Mesothelial cell of epicardium (in vitro differentiated cells): ENCODE results near the gene AOPEP. TPM values are rescaled to one million over a fixed set of nuclear protein-coding genes. Genes with fewer than 3 reads are reported as not detected.

Source experiments
- DNase-seq, 2 experiments: peaks; one replicate each; pipeline ENCODE4 v3.0.0; 2021; ENCODE audit warnings: low spot score in 2 of 2; ENCODE audit not compliant: unreplicated experiment in 2 of 2
- H3K27ac Mint-ChIP-seq: 2 replicates; pipeline ENCODE4 v1.8.0; 2021; ENCODE audit warnings: mixed read lengths
- H3K27me3 Mint-ChIP-seq: 2 replicates; pipeline ENCODE4 v1.8.0; 2021; ENCODE audit warnings: low read depth, mixed read lengths
- H3K36me3 Mint-ChIP-seq: 2 replicates; pipeline ENCODE4 v1.8.0; 2021; ENCODE audit warnings: mixed read lengths
- H3K4me1 Mint-ChIP-seq: 2 replicates; pipeline ENCODE4 v1.8.0; 2021; ENCODE audit warnings: mixed read lengths
- H3K4me3 Mint-ChIP-seq: 2 replicates; pipeline ENCODE4 v1.8.0; 2021; ENCODE audit warnings: mild to moderate bottlenecking, moderate library complexity, mixed read lengths
- H3K9me3 Mint-ChIP-seq: 2 replicates; pipeline ENCODE4 v1.8.0; 2021; ENCODE audit warnings: mixed read lengths
- total RNA-seq: library from RNA; stranded (reverse); gene quantifications from 3 replicates; pipeline ENCODE4 v1.2.1, GENCODE V29; 2021
- TF ChIP-seq, protein P1 (sequence below): fragments of 200-600 bp; sonication (generic); IDR thresholded peaks from one replicate; pipeline ENCODE4 v1.5.0; 2021; ENCODE audit warnings: antibody characterized with exemption; ENCODE audit not compliant: unreplicated experiment

AOPEP gene
- total RNA-seq, 1 donor from 2014 or later = 63.0 TPM

DNA sequence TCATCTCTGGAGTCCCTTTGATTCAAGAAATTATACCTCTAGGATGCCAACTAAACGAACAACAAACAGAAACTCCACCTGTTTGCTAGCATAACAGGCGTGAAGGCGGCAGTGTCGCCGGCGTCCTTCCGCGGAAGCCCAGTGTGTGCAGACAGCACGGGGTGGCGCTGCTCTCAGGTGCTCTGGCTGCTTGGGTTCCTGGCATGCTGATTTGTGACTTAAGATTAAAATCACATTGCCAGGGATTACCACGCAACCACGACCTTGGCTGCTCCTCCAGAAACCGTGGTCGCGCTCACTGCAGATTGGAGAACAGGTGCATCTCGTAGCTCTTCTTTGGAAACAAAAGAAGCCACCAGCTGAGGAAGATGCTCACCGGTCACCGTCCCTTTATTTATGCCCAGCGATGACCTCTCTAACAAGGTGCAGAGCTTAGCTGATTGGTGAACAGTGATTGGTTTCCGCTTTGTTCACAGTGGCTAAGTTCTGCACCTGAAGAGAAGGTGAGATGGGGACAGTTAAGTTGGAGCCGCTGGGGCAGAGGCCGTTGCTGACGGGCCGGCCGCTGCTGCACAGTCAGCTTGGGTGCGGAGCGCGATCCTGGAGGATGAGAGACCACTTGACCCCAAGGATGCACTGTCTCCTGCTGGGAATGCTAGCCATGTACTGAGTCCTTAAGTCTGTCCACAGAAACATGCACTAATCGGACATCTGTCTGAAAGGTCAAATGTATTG is 358.7 kb downstream of the AOPEP start:
- Mint-ChIP-seq H3K36me3 (peaks cover 41% of the 10 kb centered on the region), H3K27ac (no peak overlapping the region), H3K4me1 (peaks cover 9% of the 10 kb centered on the region), H3K27me3 (no peaks in the 10 kb centered on the region), H3K4me3 (no peak overlapping the region), H3K9me3 (no peaks in the 10 kb centered on the region)
- DNase-seq = peak in 1 of 2 experiments; percentile 1
- TF ChIP-seq, protein P1, sequence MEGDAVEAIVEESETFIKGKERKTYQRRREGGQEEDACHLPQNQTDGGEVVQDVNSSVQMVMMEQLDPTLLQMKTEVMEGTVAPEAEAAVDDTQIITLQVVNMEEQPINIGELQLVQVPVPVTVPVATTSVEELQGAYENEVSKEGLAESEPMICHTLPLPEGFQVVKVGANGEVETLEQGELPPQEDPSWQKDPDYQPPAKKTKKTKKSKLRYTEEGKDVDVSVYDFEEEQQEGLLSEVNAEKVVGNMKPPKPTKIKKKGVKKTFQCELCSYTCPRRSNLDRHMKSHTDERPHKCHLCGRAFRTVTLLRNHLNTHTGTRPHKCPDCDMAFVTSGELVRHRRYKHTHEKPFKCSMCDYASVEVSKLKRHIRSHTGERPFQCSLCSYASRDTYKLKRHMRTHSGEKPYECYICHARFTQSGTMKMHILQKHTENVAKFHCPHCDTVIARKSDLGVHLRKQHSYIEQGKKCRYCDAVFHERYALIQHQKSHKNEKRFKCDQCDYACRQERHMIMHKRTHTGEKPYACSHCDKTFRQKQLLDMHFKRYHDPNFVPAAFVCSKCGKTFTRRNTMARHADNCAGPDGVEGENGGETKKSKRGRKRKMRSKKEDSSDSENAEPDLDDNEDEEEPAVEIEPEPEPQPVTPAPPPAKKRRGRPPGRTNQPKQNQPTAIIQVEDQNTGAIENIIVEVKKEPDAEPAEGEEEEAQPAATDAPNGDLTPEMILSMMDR = no peak

GRCh38 chr9:95085861-95086563 is 359.5 kb downstream of the AOPEP start:
- H3K36me3 Mint-ChIP-seq = peaks cover 41% of the 10 kb centered on the region
- peaks cover 14% of the 10 kb centered on the region for H3K4me1 Mint-ChIP-seq
- DNase-seq = peak in 1 of 2 experiments; percentile 12
- H3K4me3 Mint-ChIP-seq = no peak overlapping the region
- no peaks in the 10 kb centered on the region for H3K27me3 Mint-ChIP-seq
- TF ChIP-seq, protein P1 = no peak
- no peak overlapping the region for H3K27ac Mint-ChIP-seq
- no peaks in the 10 kb centered on the region for H3K9me3 Mint-ChIP-seq

DNA sequence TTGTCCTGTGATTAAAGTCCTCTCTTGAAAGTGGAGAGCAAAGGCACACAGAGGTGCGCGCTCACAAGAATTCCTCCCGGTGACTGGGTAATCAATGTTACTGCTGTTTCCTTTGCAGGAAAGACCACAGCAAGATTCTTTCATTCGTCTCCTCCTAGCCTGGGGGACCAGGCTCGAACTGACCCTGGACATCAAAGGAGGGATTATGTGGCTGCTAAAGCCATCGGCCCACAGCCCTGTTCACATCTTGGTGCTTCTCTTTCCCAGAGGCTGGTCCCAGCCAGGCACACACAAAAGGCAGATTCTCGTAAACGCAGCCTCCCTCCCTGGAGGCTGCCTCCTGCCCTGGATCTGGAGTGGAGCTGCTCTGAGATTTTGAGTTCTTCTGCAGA is 360.1 kb downstream of the AOPEP start:
- Mint-ChIP-seq H3K4me1 (peaks cover 20% of the 10 kb centered on the region), H3K36me3 (peaks cover 41% of the 10 kb centered on the region), H3K4me3 (no peak overlapping the region), H3K27ac (peak overlapping the region; percentile 77), H3K9me3 (no peaks in the 10 kb centered on the region), H3K27me3 (no peaks in the 10 kb centered on the region)
- no peak for DNase-seq
- TF ChIP-seq, protein P1 = no peak

- no peak for DNase-seq
- peaks cover 33% of the 10 kb centered on the region for H3K36me3 Mint-ChIP-seq
- H3K4me3 Mint-ChIP-seq = no peak overlapping the region
- no peaks in the 10 kb centered on the region for H3K9me3 Mint-ChIP-seq
- TF ChIP-seq, protein P1 = no peak
- H3K4me1 Mint-ChIP-seq = peaks cover 30% of the 10 kb centered on the region
- no peaks in the 10 kb centered on the region for H3K27me3 Mint-ChIP-seq
- no peak overlapping the region for H3K27ac Mint-ChIP-seq
These were observed 361.3 kb downstream of the AOPEP start for GRCh38 chr9:95087659-95088242.

GRCh38 chr9:95088421-95089161 is 362.1 kb downstream of the AOPEP start:
- no peak overlapping the region for H3K4me3 Mint-ChIP-seq

More at GRCh38 chr9:95088421-95089161, 362.1 kb downstream of the AOPEP start:
- H3K36me3 Mint-ChIP-seq = peaks cover 27% of the 10 kb centered on the region
- no peak for DNase-seq
- H3K27me3 Mint-ChIP-seq = no peaks in the 10 kb centered on the region
- no peaks in the 10 kb centered on the region for H3K9me3 Mint-ChIP-seq
- H3K4me1 Mint-ChIP-seq = peaks cover 39% of the 10 kb centered on the region
- TF ChIP-seq, protein P1 = no peak
- peak overlapping the region; percentile 61 for H3K27ac Mint-ChIP-seq
